Measurements from ENCODE around the gene EXTL1. TPM values are rescaled to one million over a fixed set of nuclear protein-coding genes. Genes with fewer than 3 reads are reported as not detected.

EXTL1 gene
- total and polyA plus RNA-seq, 10 of the 15 experiments (the other 5 are each of a cell fraction or from before 2014, with no cell fraction given) = not detected

DNA sequence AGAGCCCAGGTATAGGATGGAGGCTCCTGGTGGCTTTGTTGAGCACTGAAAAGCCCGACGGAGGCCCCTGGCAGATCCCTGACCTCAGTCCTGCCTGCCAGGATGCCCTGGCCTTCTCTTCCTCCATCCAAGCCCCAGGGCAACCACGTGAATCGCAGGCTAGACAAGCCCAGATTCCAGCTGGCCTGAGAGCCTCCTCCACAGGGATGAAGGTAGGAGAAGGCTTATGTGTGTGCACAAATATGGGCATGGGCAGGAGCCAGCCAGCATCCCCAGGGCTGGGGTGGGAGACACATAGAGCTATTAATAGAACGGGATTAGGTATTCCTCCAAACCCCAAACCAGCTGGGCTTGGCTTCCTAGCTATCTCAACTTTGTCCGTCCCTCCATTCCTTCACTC, 4.0 kb upstream of the EXTL1 start:
- no peak overlapping the region for H3K4me2 ChIP-seq (ENCODE audit: control insufficient read depth, insufficient read depth)
- WGBS (ENCODE audit: insufficient coverage, insufficient replicate concordance, low lambda C conversion rate, missing lambda C conversion rate) = 35% methylated on average over 6 of the region's 6 CpGs
- ChIA-PET RAD21 (ENCODE audit: unreplicated experiment) (interaction anchor here (1.7 kb wide), 1 partner anchor 20 kb away, joined by 6 read pairs; the partner anchor contains the start of gene PAFAH2), SMC1A (ENCODE audit: uncharacterized antibody, unreplicated experiment) (interaction anchor here (1.3 kb wide), 1 partner anchor 178 kb away, joined by 3 read pairs; no protein-coding TSS in a partner anchor), CTCF (interaction anchor here (1.3 to 1.9 kb wide), 2 partner anchors 12 to 20 kb away, joined by 4 to 7 read pairs; partner anchors contain the start of gene PAFAH2), POLR2A (no interaction called here)
- FAIRE-seq (no peak), DNase-seq (ENCODE audit: low read depth, low spot score) (no peak), ATAC-seq (no peak)
- no peaks in the 10 kb centered on the region for H4K20me1 ChIP-seq (ENCODE audit: control insufficient read depth, insufficient read depth)
- H3K9ac ChIP-seq (ENCODE audit: control insufficient read depth, insufficient read depth, low read length) = no peak overlapping the region
- BruUV-seq (replicated peaks) = no TSS peak
- in situ Hi-C loops (cut with MboI) = no loop called here
- no peaks in the 10 kb centered on the region for H3K9me3 ChIP-seq (replicated peaks; ENCODE audit: control insufficient read depth, insufficient read depth, low read length)
- intact Hi-C loops (cut with micrococcal nuclease; ENCODE audit: unreplicated experiment) = no loop called here
- TF ChIP-seq, protein P1, sequence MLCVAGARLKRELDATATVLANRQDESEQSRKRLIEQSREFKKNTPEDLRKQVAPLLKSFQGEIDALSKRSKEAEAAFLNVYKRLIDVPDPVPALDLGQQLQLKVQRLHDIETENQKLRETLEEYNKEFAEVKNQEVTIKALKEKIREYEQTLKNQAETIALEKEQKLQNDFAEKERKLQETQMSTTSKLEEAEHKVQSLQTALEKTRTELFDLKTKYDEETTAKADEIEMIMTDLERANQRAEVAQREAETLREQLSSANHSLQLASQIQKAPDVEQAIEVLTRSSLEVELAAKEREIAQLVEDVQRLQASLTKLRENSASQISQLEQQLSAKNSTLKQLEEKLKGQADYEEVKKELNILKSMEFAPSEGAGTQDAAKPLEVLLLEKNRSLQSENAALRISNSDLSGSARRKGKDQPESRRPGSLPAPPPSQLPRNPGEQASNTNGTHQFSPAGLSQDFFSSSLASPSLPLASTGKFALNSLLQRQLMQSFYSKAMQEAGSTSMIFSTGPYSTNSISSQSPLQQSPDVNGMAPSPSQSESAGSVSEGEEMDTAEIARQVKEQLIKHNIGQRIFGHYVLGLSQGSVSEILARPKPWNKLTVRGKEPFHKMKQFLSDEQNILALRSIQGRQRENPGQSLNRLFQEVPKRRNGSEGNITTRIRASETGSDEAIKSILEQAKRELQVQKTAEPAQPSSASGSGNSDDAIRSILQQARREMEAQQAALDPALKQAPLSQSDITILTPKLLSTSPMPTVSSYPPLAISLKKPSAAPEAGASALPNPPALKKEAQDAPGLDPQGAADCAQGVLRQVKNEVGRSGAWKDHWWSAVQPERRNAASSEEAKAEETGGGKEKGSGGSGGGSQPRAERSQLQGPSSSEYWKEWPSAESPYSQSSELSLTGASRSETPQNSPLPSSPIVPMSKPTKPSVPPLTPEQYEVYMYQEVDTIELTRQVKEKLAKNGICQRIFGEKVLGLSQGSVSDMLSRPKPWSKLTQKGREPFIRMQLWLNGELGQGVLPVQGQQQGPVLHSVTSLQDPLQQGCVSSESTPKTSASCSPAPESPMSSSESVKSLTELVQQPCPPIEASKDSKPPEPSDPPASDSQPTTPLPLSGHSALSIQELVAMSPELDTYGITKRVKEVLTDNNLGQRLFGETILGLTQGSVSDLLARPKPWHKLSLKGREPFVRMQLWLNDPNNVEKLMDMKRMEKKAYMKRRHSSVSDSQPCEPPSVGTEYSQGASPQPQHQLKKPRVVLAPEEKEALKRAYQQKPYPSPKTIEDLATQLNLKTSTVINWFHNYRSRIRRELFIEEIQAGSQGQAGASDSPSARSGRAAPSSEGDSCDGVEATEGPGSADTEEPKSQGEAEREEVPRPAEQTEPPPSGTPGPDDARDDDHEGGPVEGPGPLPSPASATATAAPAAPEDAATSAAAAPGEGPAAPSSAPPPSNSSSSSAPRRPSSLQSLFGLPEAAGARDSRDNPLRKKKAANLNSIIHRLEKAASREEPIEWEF (IDR thresholded peaks at IDR 0.05; ENCODE audit: insufficient replicate concordance, low read depth, low read length) = no peak
- TF ChIP-seq, protein P2, sequence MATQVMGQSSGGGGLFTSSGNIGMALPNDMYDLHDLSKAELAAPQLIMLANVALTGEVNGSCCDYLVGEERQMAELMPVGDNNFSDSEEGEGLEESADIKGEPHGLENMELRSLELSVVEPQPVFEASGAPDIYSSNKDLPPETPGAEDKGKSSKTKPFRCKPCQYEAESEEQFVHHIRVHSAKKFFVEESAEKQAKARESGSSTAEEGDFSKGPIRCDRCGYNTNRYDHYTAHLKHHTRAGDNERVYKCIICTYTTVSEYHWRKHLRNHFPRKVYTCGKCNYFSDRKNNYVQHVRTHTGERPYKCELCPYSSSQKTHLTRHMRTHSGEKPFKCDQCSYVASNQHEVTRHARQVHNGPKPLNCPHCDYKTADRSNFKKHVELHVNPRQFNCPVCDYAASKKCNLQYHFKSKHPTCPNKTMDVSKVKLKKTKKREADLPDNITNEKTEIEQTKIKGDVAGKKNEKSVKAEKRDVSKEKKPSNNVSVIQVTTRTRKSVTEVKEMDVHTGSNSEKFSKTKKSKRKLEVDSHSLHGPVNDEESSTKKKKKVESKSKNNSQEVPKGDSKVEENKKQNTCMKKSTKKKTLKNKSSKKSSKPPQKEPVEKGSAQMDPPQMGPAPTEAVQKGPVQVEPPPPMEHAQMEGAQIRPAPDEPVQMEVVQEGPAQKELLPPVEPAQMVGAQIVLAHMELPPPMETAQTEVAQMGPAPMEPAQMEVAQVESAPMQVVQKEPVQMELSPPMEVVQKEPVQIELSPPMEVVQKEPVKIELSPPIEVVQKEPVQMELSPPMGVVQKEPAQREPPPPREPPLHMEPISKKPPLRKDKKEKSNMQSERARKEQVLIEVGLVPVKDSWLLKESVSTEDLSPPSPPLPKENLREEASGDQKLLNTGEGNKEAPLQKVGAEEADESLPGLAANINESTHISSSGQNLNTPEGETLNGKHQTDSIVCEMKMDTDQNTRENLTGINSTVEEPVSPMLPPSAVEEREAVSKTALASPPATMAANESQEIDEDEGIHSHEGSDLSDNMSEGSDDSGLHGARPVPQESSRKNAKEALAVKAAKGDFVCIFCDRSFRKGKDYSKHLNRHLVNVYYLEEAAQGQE (IDR thresholded peaks at IDR 0.05; ENCODE audit: low read depth, low read length) = no peak
- TF ChIP-seq BCL11A (IDR thresholded peaks at IDR 0.05; ENCODE audit: low read depth, low read length) (no peak), BMI1 (IDR thresholded peaks at IDR 0.05; ENCODE audit: borderline replicate concordance) (no peak), FOS (IDR thresholded peaks at IDR 0.05; ENCODE audit: borderline replicate concordance, extremely low read depth, insufficient read length) (no peak), DPF2 (IDR thresholded peaks at IDR 0.05) (no peak), TARDBP (IDR thresholded peaks at IDR 0.05; ENCODE audit: borderline replicate concordance) (no peak), PAX8 (IDR thresholded peaks at IDR 0.05) (no peak), WRNIP1 (IDR thresholded peaks at IDR 0.05; ENCODE audit: borderline replicate concordance, low read depth, low read length) (no peak), LARP7 (IDR thresholded peaks at IDR 0.05) (no peak), ZNF622 (IDR thresholded peaks at IDR 0.05) (no peak), YBX1 (IDR thresholded peaks at IDR 0.05) (no peak)
- TF ChIP-seq, protein P3, sequence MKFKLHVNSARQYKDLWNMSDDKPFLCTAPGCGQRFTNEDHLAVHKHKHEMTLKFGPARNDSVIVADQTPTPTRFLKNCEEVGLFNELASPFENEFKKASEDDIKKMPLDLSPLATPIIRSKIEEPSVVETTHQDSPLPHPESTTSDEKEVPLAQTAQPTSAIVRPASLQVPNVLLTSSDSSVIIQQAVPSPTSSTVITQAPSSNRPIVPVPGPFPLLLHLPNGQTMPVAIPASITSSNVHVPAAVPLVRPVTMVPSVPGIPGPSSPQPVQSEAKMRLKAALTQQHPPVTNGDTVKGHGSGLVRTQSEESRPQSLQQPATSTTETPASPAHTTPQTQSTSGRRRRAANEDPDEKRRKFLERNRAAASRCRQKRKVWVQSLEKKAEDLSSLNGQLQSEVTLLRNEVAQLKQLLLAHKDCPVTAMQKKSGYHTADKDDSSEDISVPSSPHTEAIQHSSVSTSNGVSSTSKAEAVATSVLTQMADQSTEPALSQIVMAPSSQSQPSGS (IDR thresholded peaks at IDR 0.05; ENCODE audit: low read length) = no peak
- no peak overlapping the region for H3K27ac ChIP-seq (ENCODE audit: control insufficient read depth, insufficient read depth)
- no peak overlapping the region for H3K4me3 ChIP-seq
- no peaks in the 10 kb centered on the region for H3K36me3 ChIP-seq (ENCODE audit: control insufficient read depth in 2 of 2, insufficient read depth in 2 of 2, low read length in 1 of 2)
- H2AFZ ChIP-seq (ENCODE audit: control insufficient read depth, low read depth, low read length) = no peak overlapping the region
- H3K27me3 ChIP-seq (replicated peaks in 1 of 2; ENCODE audit: control insufficient read depth in 2 of 2, insufficient read depth in 2 of 2, low read length in 1 of 2) = no peaks in the 10 kb centered on the region; a peak in 3 of 4 replicates
- peaks cover 8% of the 10 kb centered on the region; the same call in 1 of the 2 replicates for H3K4me1 ChIP-seq (ENCODE audit: control insufficient read depth, insufficient read depth, low read length)
- no peaks in the 10 kb centered on the region for H3K79me2 ChIP-seq (ENCODE audit: control insufficient read depth, insufficient read depth, low read length)

Measured in GM12878 (cell line).